ENCODE measurements around the gene CNN2. TPM values are rescaled to one million over a fixed set of nuclear protein-coding genes. Genes with fewer than 3 reads are reported as not detected.

CNN2 gene
- total and polyA plus RNA-seq, 2 of the 8 experiments (the other 6 are each of a cell fraction or from before 2014, with no cell fraction given) = 189 to 551 TPM

- H2BK5ac ChIP-seq (ENCODE audit: low read depth, low read length) = no peak overlapping the region
- ChIA-PET CTCF (ENCODE audit: partially characterized antibody) (interaction anchor here (0.6 to 1.4 kb wide), 3 partner anchors 20 to 35 kb away, joined by 3 to 4 read pairs (median 4); no protein-coding TSS in a partner anchor), POLR2A (ENCODE audit: partially characterized antibody) (interaction anchor here (1.1 to 16.4 kb wide), 5 partner anchors 12 to 224 kb away, joined by 3 to 509 read pairs (median 4); partner anchors contain the start of genes ARHGAP45, CIRBP, CNN2 and RNU6-2)
- no peak overlapping the region for H3K56ac ChIP-seq (replicated peaks; ENCODE audit: insufficient read length, low read depth, low read length)
- TF ChIP-seq CHD1 (IDR thresholded peaks at IDR 0.05; ENCODE audit: low read depth, low read length) (no peak), SP1 (IDR thresholded peaks at IDR 0.05; ENCODE audit: low read depth, low read length) (peak; percentile 87), CHD2 (IDR thresholded peaks at IDR 0.05; ENCODE audit: low read length) (0 out of 2 replicates have a peak, but pooled peaks have one; percentile 19)
- no peak overlapping the region for H3K14ac ChIP-seq (ENCODE audit: insufficient read length)
- H3K36me3 ChIP-seq (ENCODE audit: control insufficient read depth in 2 of 4, insufficient read depth in 4 of 4, low read length in 3 of 4) = peaks cover 0 to 14% (median 0%) of the 10 kb centered on the region in 4 experiments; a peak in 1 of 8 replicates
- no peak overlapping the region for H3K27ac ChIP-seq (ENCODE audit: low read depth, low read length)
- no peak overlapping the region for H3K4ac ChIP-seq (replicated peaks; ENCODE audit: insufficient read length, low read depth, low read length)
- no peak overlapping the region for H4K8ac ChIP-seq (ENCODE audit: extremely low read depth, insufficient read depth, low read length)
- H2BK12ac ChIP-seq (ENCODE audit: low read depth, low read length) = no peak overlapping the region
- H3K23me2 ChIP-seq (ENCODE audit: low read depth, low read length) = peaks cover 6% of the 10 kb centered on the region
- FAIRE-seq = no peak
- no peak overlapping the region for H2BK15ac ChIP-seq (ENCODE audit: low read length)
- H4K91ac ChIP-seq (replicated peaks; ENCODE audit: insufficient read length, low read length) = no peak overlapping the region
- no peaks in the 10 kb centered on the region for H3K27me3 ChIP-seq (replicated peaks in 1 of 4; ENCODE audit: control insufficient read depth in 3 of 4, extremely low read depth in 1 of 4, insufficient read depth in 3 of 4, low read length in 3 of 4)
- H3K9ac ChIP-seq (replicated peaks in 1 of 4; ENCODE audit: extremely low read depth in 1 of 4, low read depth in 3 of 4, low read length in 3 of 4) = no peak overlapping the region
- no peak overlapping the region for H2AK5ac ChIP-seq (ENCODE audit: low read depth, low read length)
- H3K18ac ChIP-seq (ENCODE audit: extremely low read depth, low read length) = no peak overlapping the region
- H3K4me1 ChIP-seq (replicated peaks in 1 of 4; ENCODE audit: control insufficient read depth in 3 of 4, insufficient read depth in 4 of 4, low read length in 3 of 4) = peaks cover 0 to 8% (median 6%) of the 10 kb centered on the region in 4 experiments; a peak in 6 of 7 replicates
- no peak overlapping the region for H2BK120ac ChIP-seq (replicated peaks; ENCODE audit: low read depth, low read length)
- H2AFZ ChIP-seq (ENCODE audit: low read length) = no peak overlapping the region
- peak in 1 of 2 experiments; percentile 85 for DNase-seq (ENCODE audit: low read depth in 1 of 2, low spot score in 2 of 2)
- H4K5ac ChIP-seq (ENCODE audit: insufficient read length, low read depth, low read length) = no peak overlapping the region
- no peak overlapping the region for H3K4me3 ChIP-seq (ENCODE audit: extremely low read depth in 1 of 4, insufficient read depth in 2 of 4, low read depth in 3 of 4, low read length in 4 of 4)
- 80% methylated on average over 5 of the region's 10 CpGs; no CpG with 5 or more reads in 1 of the 2 experiments for WGBS, 2 experiments (ENCODE audit: extremely low coverage in 1 of 2, insufficient coverage in 1 of 2, insufficient read length in 1 of 2, insufficient replicate concordance in 2 of 2, low coverage in 1 of 2, low lambda C conversion rate in 2 of 2, missing lambda C conversion rate in 1 of 2)
- H3K79me1 ChIP-seq (ENCODE audit: low read depth, low read length) = no peaks in the 10 kb centered on the region
- H3K79me2 ChIP-seq (ENCODE audit: control insufficient read depth in 1 of 2, insufficient read depth in 2 of 2, low read length in 2 of 2) = no peaks in the 10 kb centered on the region
- no peak overlapping the region for H3K23ac ChIP-seq (ENCODE audit: insufficient read length)
- H3K9me3 ChIP-seq (ENCODE audit: insufficient read depth in 2 of 2, low read depth in 1 of 2, low read length in 1 of 2) = peaks cover 0 to 5% of the 10 kb centered on the region in 2 experiments; a peak in 1 of 4 replicates
- H3K4me2 ChIP-seq (ENCODE audit: insufficient read depth in 1 of 2, low read depth in 2 of 2, low read length in 2 of 2) = no peak overlapping the region
- H4K20me1 ChIP-seq (replicated peaks in 1 of 2; ENCODE audit: control insufficient read depth in 1 of 2, insufficient read depth in 2 of 2, low read length in 2 of 2) = peaks cover 0 to 2% of the 10 kb centered on the region in 2 experiments
- H2BK20ac ChIP-seq (ENCODE audit: low read length) = no peak overlapping the region
Observed at GRCh38 chr19:1045247-1045603, 18.8 kb downstream of the CNN2 start.

Measured in H1 (cell line).